G401 (cell line): ENCODE data around the gene CFAP74. TPM values are rescaled to one million over a fixed set of nuclear protein-coding genes. Genes with fewer than 3 reads are reported as not detected.
"Not testable (repeated sequence)": the region's sequence is repeated elsewhere in the genome, so short reads cannot be mapped to it uniquely, and the experiment has no call there.

Experiments
- DNase-seq: peaks from one replicate; pipeline ENCODE4 v3.0.0-alpha.2; 2015; ENCODE audit warnings: low spot score
- in situ Hi-C: cut with HindIII; loops from 2 replicates; pipeline ENCODE4 v1.10.0; 2016; ENCODE audit warnings: low sequenced_read_pairs, mixed read lengths
- total RNA-seq: library from RNA; depleted of rRNA; stranded (reverse); fragments of >200 nt; shearing (Covaris generic); gene quantifications from 2 replicates; pipeline ENCODE4 v1.2.3, GENCODE V29; 2014

CFAP74 gene
- total RNA-seq, 1 experiment from 2014 or later: not detected

DNA sequence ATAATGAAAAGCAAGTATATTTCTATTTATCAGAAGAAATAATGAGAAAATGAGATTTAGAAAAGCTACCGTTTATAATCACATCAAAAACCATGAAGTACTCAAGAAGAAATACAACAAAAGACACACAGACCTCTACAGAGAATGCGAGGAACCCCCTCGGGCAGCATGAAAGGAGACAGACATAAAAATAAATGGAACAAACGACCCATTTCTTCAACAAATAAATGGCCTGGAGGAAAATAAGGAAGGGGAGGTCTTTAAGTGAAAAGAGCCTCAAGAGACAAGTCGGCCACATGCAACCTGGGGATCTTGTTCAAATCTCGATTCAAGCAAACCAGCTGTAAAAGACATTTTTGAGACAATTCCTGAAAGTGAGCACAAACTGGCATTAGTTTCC lies 6.0 kb downstream of the CFAP74 start:
- in situ Hi-C loops: no loop called here
- DNase-seq: no peak

DNA sequence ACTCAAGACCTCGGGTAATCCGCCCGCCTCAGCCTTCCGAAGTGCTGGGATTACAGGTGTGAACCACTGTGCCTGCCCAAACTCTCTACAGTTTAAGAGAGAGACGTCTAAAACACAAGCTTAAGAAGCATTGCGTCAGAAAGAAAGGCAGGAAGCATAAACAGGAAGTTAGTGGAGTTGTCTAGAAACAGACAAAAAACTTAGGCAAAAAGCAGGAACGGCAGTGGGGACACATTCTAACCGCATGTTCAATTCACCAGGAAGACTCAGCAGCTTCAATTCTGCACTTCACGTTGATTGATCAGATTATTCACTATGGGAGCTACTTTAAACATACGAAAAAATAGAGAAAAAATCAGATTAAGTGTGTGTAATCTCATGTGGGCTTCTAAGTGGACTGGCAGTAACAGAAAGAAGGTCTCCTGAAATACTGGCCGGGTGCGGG lies 7.4 kb downstream of the CFAP74 start:
- DNase-seq: no peak
- in situ Hi-C loops: no loop called here

DNA sequence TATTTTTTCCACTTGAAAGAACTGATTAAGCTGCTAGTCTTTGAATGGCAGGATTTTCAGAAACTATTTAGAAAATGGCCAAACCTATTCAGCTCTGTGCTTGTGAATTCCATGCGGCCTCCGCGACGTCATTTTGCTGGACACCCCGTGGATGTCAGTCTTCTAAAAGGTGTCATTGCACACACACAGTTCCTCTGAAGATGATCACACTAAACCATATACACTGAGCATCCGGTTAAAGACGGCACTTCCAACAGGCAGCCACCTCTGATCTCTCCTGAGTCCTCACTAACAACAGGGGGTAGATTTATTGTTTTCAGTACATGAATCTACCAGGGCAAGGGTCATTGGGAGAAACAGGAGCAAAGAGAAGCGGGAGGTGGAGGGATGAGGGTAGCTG lies 9.1 kb downstream of the CFAP74 start:
- DNase-seq: no peak
- in situ Hi-C loops: loop anchor here (5.0 kb wide), 1 partner anchor 53 kb away; no protein-coding TSS in a partner anchor

DNA sequence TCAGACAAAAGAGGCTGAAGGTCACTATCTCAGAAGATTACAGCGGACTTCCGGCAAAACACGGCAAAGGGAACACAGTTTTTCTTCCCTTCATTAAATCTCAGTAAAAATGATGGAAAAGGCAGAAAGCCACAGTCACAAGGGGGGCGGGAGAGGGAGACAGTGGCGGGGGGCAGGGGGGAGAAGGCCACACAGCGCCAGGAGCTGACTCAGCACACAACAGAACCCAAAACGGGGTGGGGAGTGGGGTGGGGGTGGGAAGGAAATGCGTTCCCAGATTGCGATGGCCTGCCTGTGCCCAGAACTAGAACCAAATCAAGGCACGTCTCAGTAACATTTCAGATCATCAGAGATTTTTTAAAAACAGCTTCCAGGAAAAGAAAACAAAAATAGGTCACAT lies 13.4 kb downstream of the CFAP74 start:
- in situ Hi-C loops: loop anchor here (5.0 kb wide), 1 partner anchor 57 kb away; no protein-coding TSS in a partner anchor
- no peak for DNase-seq

DNA sequence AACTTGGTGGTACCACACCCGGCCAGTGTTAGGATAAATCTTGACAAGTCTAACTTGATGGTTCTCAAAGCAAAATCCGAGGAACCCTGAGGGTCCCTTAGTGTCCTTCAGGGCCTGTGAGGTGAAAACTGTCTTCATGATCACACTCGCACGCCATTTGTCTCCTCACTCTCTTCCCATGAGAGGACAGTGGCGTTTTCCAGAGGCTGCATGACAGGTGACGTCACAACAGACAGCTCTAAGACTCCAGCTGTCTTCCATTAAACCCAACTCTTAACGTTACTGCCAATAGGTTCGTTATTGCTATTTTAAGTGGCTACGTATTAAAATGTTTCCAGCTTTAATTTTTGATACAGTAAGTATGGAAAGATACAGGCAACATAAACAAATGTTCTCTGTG lies 13.8 kb downstream of the CFAP74 start:
- in situ Hi-C loops: loop anchor here (5.0 kb wide), 1 partner anchor 58 kb away; no protein-coding TSS in a partner anchor
- no peak for DNase-seq

DNA sequence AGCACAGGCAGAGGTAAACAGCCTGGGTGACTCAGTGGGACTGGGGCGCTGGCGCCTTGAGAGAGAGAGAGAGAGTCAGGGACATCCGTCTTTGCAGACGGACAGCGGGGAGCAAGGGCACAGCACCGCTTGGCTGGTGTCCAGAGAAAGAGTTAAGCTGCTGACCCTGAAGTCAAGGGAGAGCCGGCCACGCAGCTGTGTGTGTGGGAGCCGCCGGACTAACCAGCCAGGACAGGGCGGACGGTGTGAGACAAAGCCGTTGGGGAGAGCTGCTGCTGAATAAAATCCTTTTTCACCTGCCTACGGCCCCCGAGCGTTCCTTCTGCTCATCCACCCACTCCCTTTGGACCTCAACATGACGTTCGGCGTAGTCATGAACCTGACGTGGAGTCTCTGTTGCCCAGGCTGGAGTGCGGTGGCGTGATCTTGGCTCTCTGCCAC lies 14.5 kb downstream of the CFAP74 start:
- no peak for DNase-seq
- in situ Hi-C loops: no loop called here

DNA sequence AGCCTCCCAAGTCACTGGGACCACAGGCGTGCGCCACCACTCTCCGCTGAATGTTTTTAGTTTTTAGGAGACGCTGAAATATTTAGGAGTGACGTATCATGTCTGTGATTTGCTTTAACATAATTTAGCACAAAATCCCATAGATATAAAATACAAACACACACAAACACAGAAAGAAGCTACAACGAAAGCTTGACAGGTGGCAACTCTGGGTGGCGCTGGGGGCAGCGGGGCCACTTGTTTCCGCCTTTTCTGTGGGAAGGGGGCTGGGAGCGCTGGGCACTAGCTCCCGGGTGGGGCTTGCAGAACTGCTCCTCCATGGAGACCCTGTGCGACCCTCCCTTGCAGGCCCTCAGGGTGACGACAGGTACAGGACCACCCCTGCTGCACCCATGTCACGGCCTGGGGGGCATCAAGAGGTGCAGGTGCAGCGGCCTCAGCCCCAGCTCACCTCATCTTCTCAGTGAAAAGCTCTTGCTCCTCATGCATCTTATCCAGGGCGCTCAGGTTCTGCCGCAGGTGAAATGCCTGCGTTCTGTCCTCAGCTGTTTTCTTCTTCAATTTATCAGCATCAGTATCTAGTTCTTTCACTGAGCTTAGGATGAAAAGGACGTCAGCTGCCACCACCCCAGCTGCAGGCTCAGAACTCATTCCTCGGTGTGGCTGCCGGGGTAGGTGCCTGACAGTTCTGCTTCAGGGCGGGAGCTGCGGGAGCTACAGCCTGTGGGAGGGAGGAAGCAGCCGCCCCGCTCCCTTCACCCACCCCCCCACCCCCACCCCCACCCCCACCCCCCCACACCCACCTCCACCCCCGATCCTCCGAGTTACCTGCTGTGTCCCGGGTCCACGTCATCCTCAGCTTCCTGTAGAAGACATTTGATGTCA lies 15.3 kb downstream of the CFAP74 start:
- in situ Hi-C loops: no loop called here
- DNase-seq: no peak

DNA sequence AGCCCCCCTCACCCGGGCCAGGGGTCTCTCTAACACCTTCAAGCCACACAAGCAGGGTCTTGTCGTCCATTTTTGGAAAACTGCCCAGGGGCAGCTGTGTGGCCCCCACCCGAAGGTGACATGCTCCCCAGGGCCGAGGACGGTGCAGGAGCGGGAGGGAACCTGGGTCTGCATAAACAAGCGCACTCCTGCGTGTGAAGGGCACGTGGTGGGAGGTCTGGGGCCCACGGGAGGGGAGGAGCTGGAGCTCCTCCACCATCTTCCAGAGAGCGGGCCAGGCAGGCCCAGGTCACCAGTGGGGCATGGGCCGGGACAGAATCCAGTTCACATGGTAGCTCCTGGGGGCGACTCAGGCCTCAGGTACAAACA lies 16.5 kb downstream of the CFAP74 start:
- no peak for DNase-seq
- in situ Hi-C loops: no loop called here

DNA sequence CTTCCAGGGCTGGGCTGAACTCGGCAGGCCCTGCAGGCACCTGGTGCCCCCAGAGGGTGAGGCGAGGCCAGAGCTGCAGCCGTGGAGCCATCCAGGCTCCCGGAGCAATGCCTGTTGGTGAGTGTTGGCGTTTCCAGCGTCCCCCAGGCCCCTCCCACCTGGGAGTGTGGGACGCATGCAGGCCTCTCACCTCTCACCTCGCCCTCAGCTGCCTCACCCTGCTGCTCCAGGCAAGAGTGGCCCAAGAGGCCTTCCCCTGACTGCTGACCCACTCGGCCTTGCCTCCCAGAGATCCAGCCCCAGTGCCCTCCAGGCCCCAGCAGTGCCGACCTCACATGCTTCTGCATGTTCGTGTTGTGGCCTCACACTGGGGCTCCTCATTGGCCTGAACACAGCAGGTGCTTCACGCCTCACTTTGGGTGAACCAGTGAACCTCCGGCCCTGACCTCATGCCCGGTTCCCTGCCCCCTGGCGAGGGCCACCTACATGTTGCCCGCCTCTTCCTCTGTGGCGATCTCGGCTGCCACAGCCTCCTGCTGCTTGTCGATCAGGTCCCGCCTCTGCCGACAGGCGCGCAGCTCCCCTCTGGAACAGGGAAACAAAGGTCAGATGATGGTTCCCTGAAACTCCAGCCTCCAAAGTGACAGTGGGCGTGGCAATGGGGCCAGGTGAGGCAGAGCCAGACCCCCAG lies 17.0 kb downstream of the CFAP74 start:
- in situ Hi-C loops: no loop called here
- no peak for DNase-seq

DNA sequence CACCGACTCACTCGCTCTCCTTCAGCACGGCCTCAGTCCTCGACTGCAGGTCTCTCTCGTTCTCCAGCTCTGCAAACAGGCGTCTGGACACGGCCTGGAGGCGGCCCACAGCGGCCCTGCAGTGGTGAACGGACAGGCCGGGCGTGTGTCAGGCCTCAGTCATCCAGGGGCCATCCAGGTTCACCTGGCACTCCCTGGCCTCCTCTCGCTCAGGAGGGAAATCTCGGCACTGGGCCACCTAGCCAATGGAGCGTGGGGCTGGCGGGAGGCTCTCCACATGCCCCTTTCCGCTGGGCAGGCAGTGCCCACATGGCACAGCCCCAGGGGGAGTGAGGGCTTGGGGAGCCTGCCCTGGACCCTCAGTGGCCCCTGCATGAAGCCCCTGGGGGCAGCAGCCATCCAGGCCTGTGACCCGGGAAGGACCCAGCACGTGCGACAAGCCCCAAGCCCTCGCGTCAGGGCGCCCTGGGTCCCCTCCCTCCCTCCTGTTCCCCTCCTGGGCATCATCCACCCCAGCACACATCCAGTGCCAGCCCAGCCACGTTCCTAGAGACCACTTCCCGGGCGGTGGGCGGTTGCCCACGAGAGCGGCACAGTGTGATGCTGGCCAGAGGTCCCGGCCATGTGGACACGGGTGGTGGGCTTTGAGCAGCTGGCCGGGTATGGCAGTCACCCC lies 18.1 kb downstream of the CFAP74 start:
- in situ Hi-C loops: no loop called here
- DNase-seq: peak; percentile 57

DNA sequence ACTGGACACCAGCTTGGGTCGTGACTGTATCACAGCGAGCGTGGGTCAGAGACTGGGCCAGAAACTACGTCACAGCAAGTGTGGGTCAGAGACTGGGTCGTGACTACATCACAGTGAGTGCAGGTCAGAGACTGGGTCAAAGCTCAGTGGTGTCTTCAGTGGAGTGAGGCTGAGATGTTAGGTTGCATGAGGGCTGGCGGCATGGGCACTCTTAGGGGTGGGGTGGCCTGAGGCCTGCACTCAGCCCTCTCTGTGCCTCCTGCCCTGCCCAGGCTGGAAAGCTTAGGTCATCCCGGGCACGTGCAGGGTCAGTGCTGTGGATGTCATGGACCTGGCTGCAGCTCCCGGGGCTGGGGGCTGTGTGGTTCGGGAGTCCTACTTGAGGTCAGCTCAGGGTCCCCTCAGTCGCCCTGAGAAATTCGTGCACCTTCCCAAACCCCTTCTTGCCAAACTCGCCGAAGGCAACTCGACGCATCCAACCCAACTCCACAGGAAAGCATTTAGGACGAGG lies 19.0 kb downstream of the CFAP74 start:
- no peak for DNase-seq
- in situ Hi-C loops: no loop called here

DNA sequence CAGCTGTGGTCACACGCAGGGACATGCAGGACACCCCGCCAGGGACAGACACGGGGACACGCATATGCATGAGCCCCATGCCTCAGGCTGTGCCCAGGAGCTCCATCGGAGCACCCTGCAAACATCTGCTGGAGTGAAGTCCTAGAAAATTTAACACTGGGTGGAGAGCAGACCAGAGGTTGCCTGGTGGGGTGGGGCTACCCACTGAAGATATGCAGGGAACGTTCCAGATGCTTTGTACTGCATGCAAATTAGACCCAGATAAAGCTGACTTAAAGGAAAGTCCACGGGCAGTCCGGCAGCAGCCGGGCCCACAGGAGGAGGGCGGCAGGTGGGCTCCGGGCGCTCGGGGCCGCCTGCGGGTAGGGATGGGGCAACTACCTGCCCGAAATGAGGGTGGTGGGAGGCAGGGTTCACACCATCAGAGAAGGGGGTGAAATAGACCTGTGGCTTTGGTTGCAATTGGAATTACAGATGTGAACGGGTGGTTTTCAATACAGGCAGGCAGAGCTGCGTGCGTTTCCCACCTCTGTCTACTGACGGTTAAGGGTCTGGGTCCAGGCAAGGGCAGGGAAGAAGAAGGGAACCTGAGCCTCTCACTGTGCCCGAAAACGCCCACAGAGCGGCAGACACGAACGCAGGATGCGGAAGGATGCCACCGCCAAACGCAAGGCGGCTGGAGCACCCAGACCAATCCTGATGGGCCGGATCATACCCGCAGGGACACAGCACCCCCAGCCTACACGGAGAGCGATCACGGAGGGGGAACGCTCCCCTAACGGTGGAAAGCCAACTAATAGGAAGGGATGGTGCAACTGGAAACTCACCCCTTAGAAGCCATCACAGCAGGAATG lies 21.0 kb downstream of the CFAP74 start:
- no peak for DNase-seq
- in situ Hi-C loops: no loop called here

DNA sequence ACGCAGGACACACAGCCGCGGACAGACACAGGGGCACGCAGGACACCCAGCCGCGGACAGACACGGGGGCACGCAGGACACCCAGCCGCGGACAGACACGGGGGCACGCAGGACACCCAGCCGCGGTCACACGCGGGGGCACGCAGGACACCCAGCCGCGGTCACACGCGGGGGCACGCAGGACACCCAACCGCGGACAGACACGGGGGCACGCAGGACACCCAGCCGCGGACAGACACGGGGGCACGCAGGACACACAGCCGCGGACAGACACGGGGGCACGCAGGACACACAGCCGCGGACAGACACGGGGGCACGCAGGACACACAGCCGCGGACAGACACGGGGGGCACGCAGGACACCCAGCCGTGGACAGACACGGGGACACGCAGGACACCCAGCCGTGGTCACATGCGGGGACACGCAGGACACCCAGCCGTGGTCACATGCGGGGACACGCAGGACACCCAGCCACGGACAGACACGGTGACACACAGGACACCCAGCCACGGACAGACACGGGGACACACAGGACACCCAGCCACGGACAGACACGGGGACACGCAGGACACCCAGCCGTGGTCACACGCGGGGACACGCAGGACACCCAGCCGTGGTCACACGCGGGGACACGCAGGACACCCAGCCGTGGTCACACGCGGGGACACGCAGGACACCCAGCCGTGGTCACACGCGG lies 21.8 kb downstream of the CFAP74 start:
- DNase-seq, in situ Hi-C loops: not testable (repeated sequence)

DNA sequence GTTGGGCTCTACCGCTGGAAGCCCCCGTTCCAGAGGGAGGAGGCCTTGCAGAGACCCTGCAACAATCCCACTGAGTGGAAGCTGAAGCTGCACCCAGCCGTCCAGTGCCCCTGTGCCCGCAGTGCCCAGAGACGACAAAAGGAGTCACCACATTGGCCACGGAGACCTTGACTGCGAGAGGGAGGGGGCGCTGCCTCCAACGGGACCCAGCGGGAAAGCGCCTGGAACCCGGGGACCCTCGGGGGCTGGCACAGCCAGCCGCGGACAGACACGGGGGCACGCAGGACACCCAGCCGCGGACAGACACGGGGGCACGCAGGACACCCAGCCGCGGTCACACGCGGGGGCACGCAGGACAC lies 22.5 kb downstream of the CFAP74 start:
- DNase-seq: no peak
- in situ Hi-C loops: no loop called here

DNA sequence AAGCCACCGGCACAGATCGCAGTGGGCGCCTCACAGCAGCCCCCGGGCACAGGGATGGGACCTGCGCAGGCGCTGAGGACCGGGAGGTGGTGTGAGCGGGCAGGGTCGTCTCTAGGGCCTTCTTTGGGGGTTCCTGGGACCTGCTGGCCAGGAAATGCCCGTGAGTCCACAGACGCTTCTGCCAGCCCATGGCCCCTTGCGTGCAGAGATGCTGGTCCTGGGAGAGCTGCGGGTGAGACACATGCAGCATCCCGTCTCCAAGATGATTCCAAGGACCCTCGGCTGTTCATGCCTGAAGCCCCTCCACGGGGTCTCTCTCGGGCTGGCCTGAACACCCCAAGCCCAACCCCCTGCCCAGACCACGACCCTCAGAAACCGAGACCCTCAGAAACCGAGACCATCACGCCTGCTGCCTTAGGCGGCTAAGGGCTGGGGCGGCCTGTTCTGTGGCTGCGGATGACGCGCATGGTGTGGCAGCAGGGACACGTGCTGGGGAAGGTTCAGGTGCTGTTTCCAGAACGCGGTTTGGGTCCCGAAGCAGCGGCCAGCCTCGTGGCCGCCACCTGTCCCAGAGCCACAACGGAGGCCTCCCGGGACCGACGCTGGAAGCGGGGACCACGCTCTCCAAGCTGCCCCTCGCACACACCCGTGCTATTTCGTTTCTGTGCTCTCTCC lies 23.0 kb downstream of the CFAP74 start:
- in situ Hi-C loops: no loop called here
- DNase-seq: no peak

DNA sequence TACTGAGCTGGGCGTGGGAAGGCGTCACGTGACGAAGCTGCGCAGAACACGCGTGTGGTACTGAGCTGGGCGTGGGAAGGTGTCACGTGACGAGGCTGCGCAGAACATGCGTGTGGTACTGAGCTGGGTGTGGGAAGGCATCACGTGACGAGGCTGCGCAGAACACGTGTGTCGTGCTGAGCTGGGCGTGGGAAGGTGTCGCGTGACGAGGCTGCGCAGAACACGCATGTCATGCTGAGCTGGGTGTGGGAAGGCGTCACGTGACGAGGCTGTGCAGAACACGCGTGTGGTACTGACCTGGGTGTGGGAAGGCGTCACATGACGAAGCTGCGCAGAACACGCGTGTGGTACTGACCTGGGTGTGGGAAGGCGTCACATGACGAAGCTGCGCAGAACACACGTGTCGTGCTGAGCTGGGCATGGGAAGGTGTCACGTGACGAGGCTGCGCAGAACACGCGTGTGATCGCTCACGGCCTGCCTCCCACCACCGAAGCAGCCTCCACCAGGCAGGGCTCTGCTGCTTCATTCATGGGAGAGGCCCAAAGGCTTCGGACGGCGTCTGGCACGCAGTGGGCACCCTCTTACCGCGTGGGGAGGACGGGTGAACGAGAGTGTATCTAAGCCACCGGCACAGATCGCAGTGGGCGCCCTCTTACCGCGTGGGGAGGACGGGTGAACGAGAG lies 24.0 kb downstream of the CFAP74 start:
- DNase-seq: no peak
- in situ Hi-C loops: no loop called here
